A549 (cell line): ENCODE data around the gene MAP3K19. TPM values are rescaled to one million over a fixed set of nuclear protein-coding genes. Genes with fewer than 3 reads are reported as not detected.

ENCODE experiments used
- ATAC-seq, 2 experiments: fragments of 200-7000 bp in 1 of 2; fragments of >200 bp in 1 of 2; cut with Nextera tagmentation in 1 of 2; cut with Tn5 transposase in 1 of 2; 3 replicates each; pipeline versions ENCODE4 v1.8.0 to v1.9.1; 2018 to 2020; ENCODE audit warnings: mild to moderate bottlenecking in 1 of 2, moderate library complexity in 1 of 2
- CTCF ChIA-PET: fragments of 300-600 bp; sonication (Branson Sonifier 250); formaldehyde crosslinking; extraction: SDS; loops from one replicate; lab custom pipeline; 2021; ENCODE audit warnings: antibody characterized with exemption, inconsistent platforms; lab: Yijun Ruan, JAX
- POLR2A ChIA-PET: fragments of 350-600 bp; formaldehyde crosslinking; extraction: SDS; loops from one replicate; lab custom pipeline; 2021; ENCODE audit warnings: antibody characterized with exemption, inconsistent platforms; lab: Yijun Ruan, JAX
- DNase-seq, 2 experiments: peaks; one replicate each; pipeline versions ENCODE4 v3.0.0 to v3.0.0-alpha.2; 2011 to 2016; ENCODE audit warnings: low read depth in 1 of 2, low spot score in 1 of 2
- FAIRE-seq: peaks from 2 replicates; lab custom pipeline; 2011; peaks lifted over from hg19 to GRCh38; lab: Jason Lieb, UNC
- H3K27ac ChIP-seq, 2 experiments: fragments of >200 bp; sonication (Bioruptor Twin); formaldehyde crosslinking; 3 replicates each; pipeline ENCODE4 v1.5.1; 2016 to 2017
- H3K4me1 ChIP-seq: fragments of >200 bp; sonication (Bioruptor Twin); formaldehyde crosslinking; 3 replicates; pipeline ENCODE4 v1.6.1; 2016
- H3K4me2 ChIP-seq: fragments of >200 bp; sonication (Bioruptor Twin); formaldehyde crosslinking; 3 replicates; pipeline ENCODE4 v1.6.1; 2016
- H3K4me3 ChIP-seq: fragments of >200 bp; sonication (Bioruptor Twin); formaldehyde crosslinking; 3 replicates; pipeline ENCODE4 v1.5.1; 2016
- H3K9me3 ChIP-seq: fragments of >200 bp; sonication (Bioruptor Twin); formaldehyde crosslinking; 3 replicates; pipeline ENCODE4 v1.6.1; 2016
- BHLHE40 ChIP-seq: IDR thresholded peaks from 2 replicates; pipeline ENCODE4 v1.6.1; 2012; ENCODE audit warnings: low read depth, low read length, inconsistent platforms
- CBX2 ChIP-seq: fragments of 200-600 bp; sonication (generic); IDR thresholded peaks from 2 replicates; pipeline ENCODE4 v1.6.1; 2016; ENCODE audit warnings: low read depth, mild to moderate bottlenecking, borderline replicate concordance
- CBX8 ChIP-seq: fragments of 200-600 bp; sonication (generic); IDR thresholded peaks from 2 replicates; pipeline ENCODE4 v1.6.1; 2016
- CHD4 ChIP-seq: fragments of 200-600 bp; sonication (generic); IDR thresholded peaks from 2 replicates; pipeline ENCODE4 v1.6.1; 2016; ENCODE audit warnings: antibody characterized with exemption, mild to moderate bottlenecking, borderline replicate concordance
- E2F6 ChIP-seq: IDR thresholded peaks from 2 replicates; pipeline ENCODE4 v1.6.1; 2012; ENCODE audit warnings: low read depth, borderline replicate concordance
- EP300 ChIP-seq, 2 experiments: fragments of >200 bp; sonication (Bioruptor Twin); formaldehyde crosslinking; IDR thresholded peaks; 2 replicates in 1 of 2; 3 replicates in 1 of 2; pipeline ENCODE4 v1.6.1; 2016 to 2017
- FOSB ChIP-seq: fragments of 250-450 bp; sonication (Bioruptor Pico); IDR thresholded peaks from 2 replicates; pipeline ENCODE4 v1.5.0; 2020; ENCODE audit warnings: mild to moderate bottlenecking, moderate library complexity
- GATA3 ChIP-seq: IDR thresholded peaks from 2 replicates; pipeline ENCODE4 v1.6.1; 2012; ENCODE audit warnings: borderline replicate concordance
- HES2 ChIP-seq: fragments of >200 bp; sonication (Bioruptor Twin); formaldehyde crosslinking; IDR thresholded peaks from 2 replicates; pipeline ENCODE4 v1.6.1; 2016
- HEYL ChIP-seq: fragments of 250-450 bp; sonication (Bioruptor Pico); IDR thresholded peaks from 2 replicates; pipeline ENCODE4 v1.8.0; 2021; ENCODE audit warnings: mild to moderate bottlenecking, moderate library complexity
- HMGXB4 ChIP-seq: fragments of 250-450 bp; sonication (Bioruptor Pico); IDR thresholded peaks from 2 replicates; pipeline ENCODE4 v1.5.0; 2021; ENCODE audit warnings: mild to moderate bottlenecking, moderate library complexity, borderline replicate concordance
- JUN ChIP-seq, 2 experiments: fragments of >200 bp; sonication (Bioruptor Twin); formaldehyde crosslinking; IDR thresholded peaks; 2 replicates in 1 of 2; 3 replicates in 1 of 2; pipeline ENCODE4 v1.6.1; 2016 to 2017
- KDM5A ChIP-seq: fragments of 200-600 bp; sonication (generic); IDR thresholded peaks from 2 replicates; pipeline ENCODE4 v1.6.1; 2016; ENCODE audit warnings: antibody characterized with exemption, mild to moderate bottlenecking
- MAZ ChIP-seq: fragments of 150-350 bp; IDR thresholded peaks from 2 replicates; pipeline ENCODE4 v1.6.1; 2014; ENCODE audit warnings: antibody characterized with exemption, low read depth, low read length, borderline replicate concordance
- NFE2L2 ChIP-seq: fragments of 150-350 bp; conservative IDR thresholded peaks from 2 replicates; pipeline ENCODE4 v1.6.1; 2014; ENCODE audit warnings: low read length
- NPAS2 ChIP-seq: fragments of 250-450 bp; sonication (Bioruptor Pico); IDR thresholded peaks from 2 replicates; pipeline ENCODE4 v1.8.0; 2022; ENCODE audit warnings: mild to moderate bottlenecking, moderate library complexity, borderline replicate concordance
- NR3C1 ChIP-seq: fragments of >200 bp; sonication (Bioruptor Twin); formaldehyde crosslinking; IDR thresholded peaks from 3 replicates; pipeline ENCODE4 v1.6.1; 2017
- POLR2A ChIP-seq: IDR thresholded peaks from 2 replicates; pipeline ENCODE4 v1.6.1; 2012; ENCODE audit warnings: mild to moderate bottlenecking, low read length
- RARB ChIP-seq: fragments of 250-450 bp; sonication (Bioruptor Pico); IDR thresholded peaks from 2 replicates; pipeline ENCODE4 v1.8.0; 2021; ENCODE audit warnings: mild to moderate bottlenecking, moderate library complexity
- RNF2 ChIP-seq: fragments of 200-600 bp; sonication (generic); IDR thresholded peaks from 2 replicates; pipeline ENCODE4 v1.6.1; 2016; ENCODE audit warnings: low read depth, mild to moderate bottlenecking, antibody characterized with exemption, moderate library complexity, borderline replicate concordance
- TFCP2L1 ChIP-seq: fragments of 250-450 bp; sonication (Bioruptor Pico); IDR thresholded peaks from 2 replicates; pipeline ENCODE4 v1.5.0; 2021; ENCODE audit warnings: mild to moderate bottlenecking
- ZFP36 ChIP-seq: fragments of 450-650 bp; IDR thresholded peaks from 2 replicates; pipeline ENCODE4 v1.6.1; 2014; ENCODE audit warnings: borderline replicate concordance; ENCODE audit not compliant: partially characterized antibody
- ZSCAN20 ChIP-seq: fragments of 250-450 bp; sonication (Bioruptor Pico); IDR thresholded peaks from 2 replicates; pipeline ENCODE4 v1.8.0; 2022; ENCODE audit warnings: mild to moderate bottlenecking, moderate library complexity
- WGBS: methylation state at CpG from one replicate; pipeline ENCODE4 v1.1.6; 2017; ENCODE audit errors: missing lambda C conversion rate; 5-methylcytosine and 5-hydroxymethylcytosine counted together
- polyA plus RNA-seq, 4 experiments: library from polyadenylated mRNA; depleted of rRNA in 3 of 4; stranded (reverse); fragments of >200 nt; fragmentation: RNase III in 1 of 4; extraction: RNeasy Plus Mini Kit Qiagen cat#74134 plus additional on column Dnase treatment in 1 of 4; gene quantifications; 2 replicates in 3 of 4; 3 replicates in 1 of 4; pipeline ENCODE4 v1.2.3, GENCODE V29; 2011 to 2017

The MAP3K19 gene
- polyA plus RNA-seq, 2 of the 4 experiments (the other 2 are of a cell fraction) = not detected

- TF ChIP-seq HMGXB4 (no peak), TFCP2L1 (CRISPR knock-in tag) (no peak), MAZ (no peak), NPAS2 (CRISPR knock-in tag) (no peak), CHD4 (no peak)
Measured at GRCh38 chr2:135096665-135097446, 49.6 kb upstream of the MAP3K19 start (continued).

GRCh38 chr2:135095591-135095990 lies 48.3 kb upstream of the MAP3K19 start:
- CTCF ChIA-PET = no interaction called here
- WGBS = 93% methylated on average over 3 of the region's 3 CpGs
- Histone ChIP-seq H3K4me2 (no peak overlapping the region), H3K4me3 (no peak overlapping the region), H3K4me1 (peaks cover 34% of the 10 kb centered on the region), H3K27ac (no peak overlapping the region), H3K9me3 (no peaks in the 10 kb centered on the region)
- no peak for FAIRE-seq
- TF ChIP-seq BHLHE40 (no peak), HES2 (no peak), RARB (CRISPR knock-in tag) (no peak), NR3C1 (no peak), CBX2 (no peak), KDM5A (no peak), JUN (IDR thresholded peaks at IDR 0.05) (no peak), NFE2L2 (no peak), POLR2A (no peak)
- DNase-seq = no peak
- POLR2A ChIA-PET = no interaction called here
- ATAC-seq = no peak

GRCh38 chr2:135094508-135094907 lies 47.3 kb upstream of the MAP3K19 start:
- no peaks in the 10 kb centered on the region for H3K9me3 ChIP-seq
- ChIA-PET POLR2A (no interaction called here), CTCF (interaction anchor here (1.7 kb wide), 1 partner anchor 91 kb away, joined by 3 read pairs; no protein-coding TSS in a partner anchor)
- H3K4me3 ChIP-seq = no peak overlapping the region
- TF ChIP-seq E2F6 = no peak
- no peak for TF ChIP-seq CBX8
- no peak for TF ChIP-seq FOSB
- no peak overlapping the region for H3K27ac ChIP-seq
- FAIRE-seq (no peak), ATAC-seq (no peak), DNase-seq (no peak)
- WGBS = 85% methylated on average over 2 of the region's 2 CpGs
- H3K4me2 ChIP-seq = no peak overlapping the region
- peaks cover 38% of the 10 kb centered on the region for H3K4me1 ChIP-seq

GRCh38 chr2:135093670-135094330 lies 46.6 kb upstream of the MAP3K19 start:
- Histone ChIP-seq H3K9me3 (peaks cover 5% of the 10 kb centered on the region; the same call in 1 of the 3 replicates), H3K27ac (0 out of 6 replicates have a peak overlapping the region, but pooled peaks of 1 of the 2 experiments have one; percentile 1), H3K4me2 (peak overlapping the region; percentile 65), H3K4me3 (no peak overlapping the region), H3K4me1 (peaks cover 38% of the 10 kb centered on the region)
- DNase-seq = no peak
- no peak for ATAC-seq
- WGBS = 89% methylated on average over 3 of the region's 3 CpGs
- POLR2A ChIA-PET = no interaction called here
- CTCF ChIA-PET = interaction anchor here (1.4 to 1.7 kb wide), 2 partner anchors 24 to 90 kb away, joined by 3 read pairs; no protein-coding TSS in a partner anchor
- no peak for FAIRE-seq
- TF ChIP-seq EP300 (IDR thresholded peaks at IDR 0.05) = no peak
- TF ChIP-seq GATA3 = no peak
- no peak for TF ChIP-seq ZSCAN20 (CRISPR knock-in tag)
- no peak for TF ChIP-seq ZFP36
- TF ChIP-seq CBX8 = no peak
- no peak for TF ChIP-seq MAZ
- TF ChIP-seq RNF2 = no peak
- no peak for TF ChIP-seq HEYL (CRISPR knock-in tag)
